Transverse colon (tissue), 4 donors: ENCODE data around the gene ALDOC.

Experiments
- CTCF ChIP-seq, 5 experiments: fragments of 200-600 bp in 3 of 5; fragments of 450-650 bp in 2 of 5; sonication (generic) in 3 of 5; IDR thresholded peaks; 1 replicate in 2 of 5; 2 replicates in 3 of 5; pipeline ENCODE4 v1.5.1; 2016 to 2017; ENCODE audit warnings: antibody characterized with exemption in 5 of 5, inconsistent platforms in 3 of 5, mild to moderate bottlenecking in 2 of 5, moderate library complexity in 1 of 5
- EP300 ChIP-seq: sonication (generic); formaldehyde crosslinking; IDR thresholded peaks from one replicate; pipeline ENCODE4 v1.6.1; 2017; ENCODE audit warnings: antibody characterized with exemption, low read depth
- POLR2A ChIP-seq: fragments of 450-650 bp; IDR thresholded peaks from one replicate; pipeline ENCODE4 v1.6.1; 2016; ENCODE audit warnings: antibody characterized with exemption, mild to moderate bottlenecking, moderate library complexity
- POLR2AphosphoS5 ChIP-seq, 3 donors: sonication (generic); formaldehyde crosslinking; IDR thresholded peaks; one replicate each; pipeline ENCODE4 v1.6.1; 2016; ENCODE audit warnings: antibody characterized with exemption in 3 of 3

- TF ChIP-seq CTCF (IDR thresholded peaks at IDR 0.05) (no peak), POLR2A (no peak), POLR2AphosphoS5 (IDR thresholded peaks at IDR 0.05) (no peak), EP300 (no peak)
Observed at GRCh38 chr17:28540231-28540630, 36.5 kb downstream of the ALDOC start.
